GM23338 (cell line): ENCODE data around the gene SEMA6B. TPM values are rescaled to one million over a fixed set of nuclear protein-coding genes. Genes with fewer than 3 reads are reported as not detected.

Experiments
- ATAC-seq: fragments of 200-7000 bp; cut with Tn5 transposase; 3 replicates; pipeline ENCODE4 v1.9.1; 2020
- DNase-seq: peaks from one replicate; pipeline ENCODE4 v3.0.0-alpha.2; 2015; ENCODE audit warnings: low spot score
- H2AFZ ChIP-seq: fragments of 200-600 bp; sonication (generic); 2 replicates; pipeline ENCODE4 v1.8.0; 2016; ENCODE audit warnings: antibody characterized with exemption, mild to moderate bottlenecking, moderate library complexity
- H3F3A ChIP-seq: fragments of 200-600 bp; sonication (generic); replicated peaks from 2 replicates; pipeline ENCODE4 v1.8.0; 2017; ENCODE audit warnings: antibody characterized with exemption, mixed run types, low read depth
- H3K27ac ChIP-seq: fragments of 200-600 bp; sonication (generic); 2 replicates; pipeline ENCODE4 v1.6.1; 2016; ENCODE audit warnings: low read depth
- H3K27me3 ChIP-seq: fragments of 200-600 bp; sonication (generic); 2 replicates; pipeline ENCODE4 v1.8.0; 2016; ENCODE audit warnings: mild to moderate bottlenecking, mixed run types, moderate library complexity; ENCODE audit not compliant: insufficient read depth
- H3K36me3 ChIP-seq: fragments of 200-600 bp; sonication (generic); 2 replicates; pipeline ENCODE4 v1.8.0; 2016; ENCODE audit warnings: mild to moderate bottlenecking; ENCODE audit not compliant: insufficient read depth
- H3K4me1 ChIP-seq: fragments of 200-600 bp; sonication (generic); 2 replicates; pipeline ENCODE4 v1.8.0; 2016; ENCODE audit warnings: mild to moderate bottlenecking, moderate library complexity; ENCODE audit not compliant: insufficient read depth
- H3K4me2 ChIP-seq: fragments of 200-600 bp; sonication (generic); 2 replicates; pipeline ENCODE4 v1.7.1; 2017; ENCODE audit warnings: mixed run types
- H3K4me3 ChIP-seq: fragments of 200-600 bp; sonication (generic); 2 replicates; pipeline ENCODE4 v1.6.1; 2016; ENCODE audit warnings: mixed run types
- H3K79me2 ChIP-seq: fragments of 200-600 bp; sonication (generic); replicated peaks from 2 replicates; pipeline ENCODE4 v1.8.0; 2017; ENCODE audit warnings: mild to moderate bottlenecking; ENCODE audit not compliant: insufficient read depth
- H3K9me2 ChIP-seq: fragments of 200-600 bp; sonication (generic); 2 replicates; pipeline ENCODE4 v1.8.0; 2017; ENCODE audit not compliant: insufficient read depth
- H4K20me1 ChIP-seq: fragments of 200-600 bp; sonication (generic); replicated peaks from 2 replicates; pipeline ENCODE4 v1.8.0; 2017; ENCODE audit warnings: mild to moderate bottlenecking; ENCODE audit not compliant: insufficient read depth
- H3K27ac Mint-ChIP-seq: 2 replicates; pipeline ENCODE4 v1.8.0; 2020; ENCODE audit warnings: inconsistent platforms, mild to moderate bottlenecking, moderate library complexity, mixed read lengths
- H3K27me3 Mint-ChIP-seq: 3 replicates; pipeline ENCODE4 v1.8.0; 2022; ENCODE audit warnings: low read depth, mild to moderate bottlenecking, moderate library complexity, mixed read lengths, inconsistent platforms; ENCODE audit not compliant: insufficient read depth, poor library complexity
- H3K36me3 Mint-ChIP-seq: 3 replicates; pipeline ENCODE4 v1.8.0; 2021; ENCODE audit warnings: low read depth, mild to moderate bottlenecking, inconsistent platforms, moderate library complexity, mixed read lengths
- H3K4me1 Mint-ChIP-seq: 3 replicates; pipeline ENCODE4 v1.8.0; 2020; ENCODE audit warnings: mild to moderate bottlenecking, inconsistent platforms, mixed read lengths
- H3K4me3 Mint-ChIP-seq: 3 replicates; pipeline ENCODE4 v1.8.0; 2021; ENCODE audit warnings: moderate library complexity, mild to moderate bottlenecking, inconsistent platforms, mixed read lengths
- H3K9me3 Mint-ChIP-seq: 3 replicates; pipeline ENCODE4 v1.8.0; 2020; ENCODE audit warnings: moderate library complexity, mild to moderate bottlenecking, inconsistent platforms, mixed read lengths
- CREB1 ChIP-seq: fragments of 250-450 bp; sonication (Bioruptor Pico); IDR thresholded peaks from 2 replicates; pipeline ENCODE4 v1.5.0; 2020; ENCODE audit warnings: low read depth, mild to moderate bottlenecking, moderate library complexity
- CTCF ChIP-seq, 2 experiments: fragments of 200-600 bp in 1 of 2; sonication (generic) in 1 of 2; conservative IDR thresholded peaks; 2 replicates each; pipeline versions ENCODE4 v1.5.1 to v1.6.1; 2016 to 2017; ENCODE audit warnings: antibody characterized with exemption in 2 of 2, low read depth in 2 of 2, mild to moderate bottlenecking in 2 of 2, moderate library complexity in 1 of 2
- EZH2 ChIP-seq: fragments of 200-600 bp; sonication (generic); IDR thresholded peaks from one replicate; pipeline ENCODE4 v1.8.0; 2017; ENCODE audit warnings: antibody characterized with exemption, mild to moderate bottlenecking, low read depth; ENCODE audit not compliant: unreplicated experiment
- EZH2phosphoT487 ChIP-seq: fragments of 200-600 bp; sonication (generic); IDR thresholded peaks from one replicate; pipeline ENCODE4 v1.8.1; 2018; ENCODE audit warnings: antibody characterized with exemption; ENCODE audit not compliant: unreplicated experiment
- JUNB ChIP-seq: IDR thresholded peaks from one replicate; pipeline ENCODE4 v1.6.1; 2016; ENCODE audit warnings: antibody characterized with exemption; ENCODE audit not compliant: unreplicated experiment
- NANOG ChIP-seq: IDR thresholded peaks from 2 replicates; pipeline ENCODE4 v1.6.1; 2016; ENCODE audit warnings: antibody characterized with exemption, borderline replicate concordance
- POLR2AphosphoS5 ChIP-seq: IDR thresholded peaks from 2 replicates; pipeline ENCODE4 v1.6.1; 2016; ENCODE audit warnings: antibody characterized with exemption, low read depth
- STAT1 ChIP-seq: IDR thresholded peaks from one replicate; pipeline ENCODE4 v1.6.1; 2016; ENCODE audit warnings: antibody characterized with exemption; ENCODE audit not compliant: unreplicated experiment
- ZNF114 ChIP-seq: fragments of 250-450 bp; sonication (Bioruptor Pico); IDR thresholded peaks from 2 replicates; pipeline ENCODE4 v1.5.0; 2020; ENCODE audit warnings: mild to moderate bottlenecking, moderate library complexity
- ZNF331 ChIP-seq: fragments of 250-450 bp; sonication (Bioruptor Pico); IDR thresholded peaks from 2 replicates; pipeline ENCODE4 v1.5.0; 2020; ENCODE audit warnings: low read depth, mild to moderate bottlenecking, moderate library complexity
- ZNF462 ChIP-seq: fragments of 250-450 bp; sonication (Bioruptor Pico); IDR thresholded peaks from 2 replicates; pipeline ENCODE4 v1.5.0; 2020; ENCODE audit warnings: mild to moderate bottlenecking, moderate library complexity
- polyA plus RNA-seq: library from polyadenylated mRNA; unstranded; fragments of >200 nt; fragmentation: Nextera tagmentation; extraction: Ambion mirVana; gene quantifications from 2 replicates; pipeline ENCODE4 v1.2.1, GENCODE V29; 2016
- total RNA-seq: library from RNA; depleted of rRNA; stranded (reverse); fragments of >200 nt; shearing (Covaris generic); gene quantifications from 2 replicates; pipeline ENCODE4 v1.2.3, GENCODE V29; 2014
- TF ChIP-seq, protein P1 (sequence below): IDR thresholded peaks from 2 replicates; pipeline ENCODE4 v1.6.1; 2016; ENCODE audit warnings: antibody characterized with exemption

SEMA6B gene
- total and polyA plus RNA-seq, 2 experiments from 2014 or later: 5.3 to 42.7 TPM

GRCh38 chr19:4499318-4499717, 60.2 kb downstream of the SEMA6B start:
- H3K4me1 Mint-ChIP-seq: no peaks in the 10 kb centered on the region
- Histone ChIP-seq H3F3A (no peaks in the 10 kb centered on the region), H3K4me1 (no peaks in the 10 kb centered on the region), H4K20me1 (no peaks in the 10 kb centered on the region; the same call in 1 of the 2 replicates), H3K27ac (no peak overlapping the region), H3K4me2 (no peak overlapping the region), H2AFZ (no peak overlapping the region), H3K4me3 (no peak overlapping the region), H3K36me3 (peaks cover 10% of the 10 kb centered on the region; the same call in 1 of the 2 replicates), H3K27me3 (no peaks in the 10 kb centered on the region), H3K9me2 (no peaks in the 10 kb centered on the region), H3K79me2 (no peaks in the 10 kb centered on the region)
- H3K36me3 Mint-ChIP-seq: peaks cover 29% of the 10 kb centered on the region
- DNase-seq (no peak), ATAC-seq (no peak)
- no peaks in the 10 kb centered on the region for H3K9me3 Mint-ChIP-seq
- no peak overlapping the region for H3K4me3 Mint-ChIP-seq
- peaks cover 9% of the 10 kb centered on the region for H3K27me3 Mint-ChIP-seq
- TF ChIP-seq STAT1 (no peak), CREB1 (no peak), EZH2 (no peak), ZNF331 (CRISPR knock-in tag) (no peak), ZNF114 (CRISPR knock-in tag) (no peak), NANOG (no peak)
- TF ChIP-seq, protein P1, sequence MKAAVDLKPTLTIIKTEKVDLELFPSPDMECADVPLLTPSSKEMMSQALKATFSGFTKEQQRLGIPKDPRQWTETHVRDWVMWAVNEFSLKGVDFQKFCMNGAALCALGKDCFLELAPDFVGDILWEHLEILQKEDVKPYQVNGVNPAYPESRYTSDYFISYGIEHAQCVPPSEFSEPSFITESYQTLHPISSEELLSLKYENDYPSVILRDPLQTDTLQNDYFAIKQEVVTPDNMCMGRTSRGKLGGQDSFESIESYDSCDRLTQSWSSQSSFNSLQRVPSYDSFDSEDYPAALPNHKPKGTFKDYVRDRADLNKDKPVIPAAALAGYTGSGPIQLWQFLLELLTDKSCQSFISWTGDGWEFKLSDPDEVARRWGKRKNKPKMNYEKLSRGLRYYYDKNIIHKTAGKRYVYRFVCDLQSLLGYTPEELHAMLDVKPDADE: no peak
- H3K27ac Mint-ChIP-seq: no peak overlapping the region

GRCh38 chr19:4498694-4499093, 60.8 kb downstream of the SEMA6B start:
- H3K36me3 Mint-ChIP-seq: peaks cover 29% of the 10 kb centered on the region
- Histone ChIP-seq H3K36me3 (peaks cover 10% of the 10 kb centered on the region; the same call in 1 of the 2 replicates), H3K27me3 (no peaks in the 10 kb centered on the region), H4K20me1 (no peaks in the 10 kb centered on the region; the same call in 1 of the 2 replicates), H3K4me2 (no peak overlapping the region), H3K4me1 (no peaks in the 10 kb centered on the region), H3F3A (no peaks in the 10 kb centered on the region), H3K79me2 (no peaks in the 10 kb centered on the region), H3K9me2 (no peaks in the 10 kb centered on the region), H3K4me3 (no peak overlapping the region), H3K27ac (no peak overlapping the region), H2AFZ (no peak overlapping the region)
- ATAC-seq: no peak
- no peaks in the 10 kb centered on the region for H3K9me3 Mint-ChIP-seq
- DNase-seq: no peak
- no peak overlapping the region for H3K27ac Mint-ChIP-seq
- H3K4me3 Mint-ChIP-seq: no peak overlapping the region
- H3K27me3 Mint-ChIP-seq: peaks cover 8% of the 10 kb centered on the region
- no peaks in the 10 kb centered on the region for H3K4me1 Mint-ChIP-seq
- TF ChIP-seq ZNF331 (CRISPR knock-in tag) (no peak), POLR2AphosphoS5 (no peak), CREB1 (no peak), ZNF114 (CRISPR knock-in tag) (no peak), STAT1 (no peak), ZNF462 (no peak), CTCF (conservative IDR thresholded peaks at IDR 0.05; ENCODE audit: low read depth in 2 of 2) (no peak), NANOG (no peak), EZH2 (no peak), JUNB (no peak), EZH2phosphoT487 (no peak)
- TF ChIP-seq, protein P1: no peak
